B cell (primary cell): Measurements from ENCODE around the gene CROT. TPM values are rescaled to one million over a fixed set of nuclear protein-coding genes. Genes with fewer than 3 reads are reported as not detected.

Source experiments
- ATAC-seq: fragments of 200-7000 bp; cut with Tn5 transposase; one replicate; pipeline ENCODE4 v1.10.0; 2021; ENCODE audit warnings: low read depth, mild to moderate bottlenecking, moderate number of reproducible peaks, moderate library complexity
- CTCF ChIA-PET: fragments of 350-600 bp; sonication (Branson Sonifier 250); formaldehyde crosslinking; loops from one replicate; lab custom pipeline; 2021; ENCODE audit warnings: antibody characterized with exemption, inconsistent platforms; lab: Charles Lee
- POLR2A ChIA-PET: fragments of 350-600 bp; sonication (Branson Sonifier 250); formaldehyde crosslinking; loops from one replicate; lab custom pipeline; 2021; ENCODE audit warnings: antibody characterized with exemption; lab: Charles Lee
- DNase-seq: peaks from one replicate; pipeline ENCODE4 v3.0.0; 2013
- H2AFZ ChIP-seq: 2 replicates; pipeline ENCODE4 v1.6.1; 2012; ENCODE audit warnings: mild to moderate bottlenecking, low read depth, low read length; ENCODE audit not compliant: insufficient read depth, poor library complexity, severe bottlenecking
- H3K27ac ChIP-seq, 2 donors: 1 replicate in 1 of 2; 2 replicates in 1 of 2; pipeline ENCODE4 v1.5.1; 2012 to 2013; ENCODE audit warnings: low read length in 2 of 2, mild to moderate bottlenecking in 2 of 2, moderate library complexity in 1 of 2
- H3K27me3 ChIP-seq, 4 experiments: fragments of 200-600 bp in 1 of 4; sonication (generic) in 1 of 4; replicated peaks in 1 of 4; 1 replicate in 2 of 4; 2 replicates in 2 of 4; pipeline versions ENCODE4 v1.6.1 to v1.7.0; 2013 to 2016; ENCODE audit warnings: low read length in 3 of 4, mild to moderate bottlenecking in 2 of 4, mixed read lengths in 1 of 4, moderate library complexity in 1 of 4; ENCODE audit not compliant: insufficient read depth in 4 of 4, control insufficient read depth in 3 of 4; ENCODE audit errors: control extremely low read depth in 1 of 4
- H3K36me3 ChIP-seq, 2 experiments: replicated peaks in 1 of 2; 1 replicate in 1 of 2; 2 replicates in 1 of 2; pipeline versions ENCODE4 v1.6.1 to v1.7.1; 2013; ENCODE audit warnings: low read length in 1 of 2; ENCODE audit not compliant: insufficient read depth in 2 of 2, control insufficient read depth in 1 of 2; ENCODE audit errors: control extremely low read depth in 1 of 2, extremely low read depth in 1 of 2
- H3K4me1 ChIP-seq, 2 donors: fragments of 200-600 bp in 1 of 2; sonication (generic) in 1 of 2; 1 replicate in 1 of 2; 2 replicates in 1 of 2; pipeline versions ENCODE4 v1.5.1 to v1.6.1; 2013 to 2017; ENCODE audit warnings: low read length in 2 of 2; ENCODE audit not compliant: control insufficient read depth in 2 of 2, insufficient read depth in 2 of 2
- H3K4me2 ChIP-seq: replicated peaks from 2 replicates; pipeline ENCODE3; 2012; ENCODE audit warnings: mild to moderate bottlenecking, low read depth, low read length; ENCODE audit not compliant: poor library complexity, severe bottlenecking
- H3K4me3 ChIP-seq, 5 experiments: fragments of 200-600 bp in 1 of 5; sonication (generic) in 1 of 5; 1 replicate in 3 of 5; 2 replicates in 2 of 5; pipeline versions ENCODE4 v1.5.1 to v1.7.0; 2011 to 2016; ENCODE audit warnings: low read length in 4 of 5, mild to moderate bottlenecking in 4 of 5, low read depth in 2 of 5, control low read depth in 1 of 5, moderate library complexity in 1 of 5; ENCODE audit not compliant: insufficient read depth in 1 of 5; ENCODE audit errors: control extremely low read depth in 1 of 5, extremely low read depth in 1 of 5
- H3K79me2 ChIP-seq: fragments of 200-600 bp; sonication (generic); one replicate; pipeline ENCODE4 v1.6.0; 2016; ENCODE audit warnings: low read length; ENCODE audit not compliant: control insufficient read depth, insufficient read depth
- H3K9ac ChIP-seq: fragments of 200-600 bp; sonication (generic); 2 replicates; pipeline ENCODE4 v1.6.1; 2017; ENCODE audit warnings: mild to moderate bottlenecking, low read length, moderate library complexity
- H3K9me3 ChIP-seq, 3 donors: one replicate each; pipeline versions ENCODE4 v1.6.1 to v1.7.1; 2013; ENCODE audit warnings: low read length in 2 of 3; ENCODE audit not compliant: control insufficient read depth in 2 of 3, insufficient read depth in 1 of 3; ENCODE audit errors: control extremely low read depth in 1 of 3
- H4K20me1 ChIP-seq: 2 replicates; pipeline ENCODE4 v1.6.0; 2012; ENCODE audit warnings: mild to moderate bottlenecking, low read length; ENCODE audit not compliant: insufficient read depth, control insufficient read depth, poor library complexity, severe bottlenecking
- H3K27ac Mint-ChIP-seq: one replicate; pipeline ENCODE4 v1.8.0; 2021; ENCODE audit warnings: mixed read lengths
- H3K27me3 Mint-ChIP-seq: one replicate; pipeline ENCODE4 v1.8.0; 2021; ENCODE audit warnings: mixed read lengths
- H3K4me1 Mint-ChIP-seq: one replicate; pipeline ENCODE4 v1.8.0; 2021; ENCODE audit warnings: mixed read lengths
- H3K4me3 Mint-ChIP-seq: one replicate; pipeline ENCODE4 v1.8.0; 2021; ENCODE audit warnings: mixed read lengths
- H3K9me3 Mint-ChIP-seq: one replicate; pipeline ENCODE4 v1.8.0; 2022; ENCODE audit warnings: mixed read lengths; ENCODE audit not compliant: insufficient read depth
- EZH2 ChIP-seq: IDR thresholded peaks from 2 replicates; pipeline ENCODE4 v1.6.1; 2012; ENCODE audit warnings: borderline replicate concordance, low read depth, mild to moderate bottlenecking, moderate library complexity, low read length; ENCODE audit not compliant: insufficient read depth, poor library complexity, severe bottlenecking
- WGBS: methylation state at CpG from one replicate; pipeline ENCODE4 v1.1.5; 2013; ENCODE audit warnings: missing lambda C conversion rate; ENCODE audit not compliant: insufficient coverage; 5-methylcytosine and 5-hydroxymethylcytosine counted together
- intact Hi-C: fragments of 100-400 bp; cut with micrococcal nuclease; formaldehyde crosslinking; loops from one replicate; pipeline ENCODE4 v1.10.0; 2022
- polyA plus RNA-seq: library from polyadenylated mRNA; depleted of rRNA; stranded (reverse); fragments of >200 nt; gene quantifications from 2 replicates; pipeline ENCODE4 v1.2.3, GENCODE V29; 2012
- total RNA-seq, 2 donors: library from RNA; stranded (reverse); fragments of 120-200 nt in 1 of 2; gene quantifications; 1 replicate in 1 of 2; 2 replicates in 1 of 2; pipeline versions ENCODE4 v1.2.3 to v1.2.4, GENCODE V29; 2013 to 2022
- TF ChIP-seq, protein P1 (sequence below): fragments of 200-600 bp; IDR thresholded peaks from one replicate; pipeline ENCODE4 v1.8.0; 2022; ENCODE audit warnings: antibody characterized with exemption, mild to moderate bottlenecking

The CROT gene
- total and polyA plus RNA-seq, 2 donors (not counting 1 experiment from before 2014, with no cell fraction given), result 2.7 to 13.3 TPM

- intact Hi-C loops, result loop anchor here (2.0 kb wide), 3 partner anchors 130 to 874 kb away; partner anchors contain the start of genes ABCB4 and ELAPOR2
- ChIA-PET CTCF (interaction anchor here (1.1 to 1.2 kb wide), 2 partner anchors 32 to 72 kb away, joined by 3 to 5 read pairs; no protein-coding TSS in a partner anchor), POLR2A (interaction anchor here (1.7 kb wide), 1 partner anchor 125 kb away, joined by 8 read pairs; the partner anchor contains the start of gene TMEM243)
- Histone ChIP-seq H3K9ac (peak overlapping the region; percentile 78), H3K4me3 (peak overlapping the region; percentile 3 to 86 (median 73)), H4K20me1 (no peaks in the 10 kb centered on the region), H3K4me2 (peak overlapping the region; percentile 74), H3K27ac (peak overlapping the region; percentile 67 to 74), H3K4me1 (peaks cover 6 to 15% of the 10 kb centered on the region in 2 donors), H3K9me3 (no peaks in the 10 kb centered on the region), H3K79me2 (peaks cover 34% of the 10 kb centered on the region), H2AFZ (peak overlapping the region; percentile 86), H3K36me3 (peaks cover 0 to 1% of the 10 kb centered on the region in 2 experiments), H3K27me3 (no peaks in the 10 kb centered on the region)
- TF ChIP-seq, protein P1, sequence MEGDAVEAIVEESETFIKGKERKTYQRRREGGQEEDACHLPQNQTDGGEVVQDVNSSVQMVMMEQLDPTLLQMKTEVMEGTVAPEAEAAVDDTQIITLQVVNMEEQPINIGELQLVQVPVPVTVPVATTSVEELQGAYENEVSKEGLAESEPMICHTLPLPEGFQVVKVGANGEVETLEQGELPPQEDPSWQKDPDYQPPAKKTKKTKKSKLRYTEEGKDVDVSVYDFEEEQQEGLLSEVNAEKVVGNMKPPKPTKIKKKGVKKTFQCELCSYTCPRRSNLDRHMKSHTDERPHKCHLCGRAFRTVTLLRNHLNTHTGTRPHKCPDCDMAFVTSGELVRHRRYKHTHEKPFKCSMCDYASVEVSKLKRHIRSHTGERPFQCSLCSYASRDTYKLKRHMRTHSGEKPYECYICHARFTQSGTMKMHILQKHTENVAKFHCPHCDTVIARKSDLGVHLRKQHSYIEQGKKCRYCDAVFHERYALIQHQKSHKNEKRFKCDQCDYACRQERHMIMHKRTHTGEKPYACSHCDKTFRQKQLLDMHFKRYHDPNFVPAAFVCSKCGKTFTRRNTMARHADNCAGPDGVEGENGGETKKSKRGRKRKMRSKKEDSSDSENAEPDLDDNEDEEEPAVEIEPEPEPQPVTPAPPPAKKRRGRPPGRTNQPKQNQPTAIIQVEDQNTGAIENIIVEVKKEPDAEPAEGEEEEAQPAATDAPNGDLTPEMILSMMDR, result no peak
- no peak for TF ChIP-seq EZH2
- no peak for ATAC-seq
- no CpG with 5 or more reads among the region's 2 CpGs for WGBS
- DNase-seq, result peak; percentile 11
- Mint-ChIP-seq H3K4me1 (peaks cover 27% of the 10 kb centered on the region), H3K9me3 (no peaks in the 10 kb centered on the region), H3K4me3 (peak overlapping the region; percentile 97), H3K27ac (peak overlapping the region; percentile 94), H3K27me3 (no peaks in the 10 kb centered on the region)
Observed at GRCh38 chr7:87344446-87344845, 1.0 kb upstream of the CROT start.

DNA sequence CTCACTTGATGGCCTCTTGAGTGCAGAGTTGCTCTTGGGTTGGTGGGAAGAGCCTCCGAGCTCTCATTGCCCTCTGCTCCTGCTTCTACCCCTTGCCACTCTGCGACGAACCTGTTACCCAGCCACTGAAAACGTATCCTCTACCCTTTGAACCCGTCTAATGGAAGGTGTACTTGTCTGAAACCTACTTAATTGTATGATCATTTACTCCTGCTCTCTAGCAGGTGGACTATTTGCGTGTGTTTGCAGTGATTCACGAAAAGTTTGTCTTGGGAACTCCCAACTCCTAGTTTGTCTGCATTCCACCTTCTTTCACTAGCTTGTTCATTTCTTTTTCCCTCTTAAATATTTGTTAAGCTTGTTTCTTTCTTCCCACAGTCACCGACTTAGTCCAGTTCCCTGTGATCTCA, 503 bp downstream of the CROT start:
- peaks cover 27% of the 10 kb centered on the region for H3K4me1 Mint-ChIP-seq
- CTCF ChIA-PET, result interaction anchor here (1.0 to 1.3 kb wide), 5 partner anchors 16 to 73 kb away, joined by 3 to 4 read pairs (median 3); no protein-coding TSS in a partner anchor
- no peaks in the 10 kb centered on the region for H3K27me3 ChIP-seq
- POLR2A ChIA-PET, result interaction anchor here (0.6 to 1.7 kb wide), 3 partner anchors 39 to 127 kb away, joined by 4 to 8 read pairs (median 4); partner anchors contain the start of gene TMEM243
- H3K4me3 Mint-ChIP-seq, result peak overlapping the region; percentile 97
- H3K4me1 ChIP-seq, result peaks cover 6 to 15% of the 10 kb centered on the region in 2 donors
- peak overlapping the region; percentile 94 for H3K27ac Mint-ChIP-seq
- H4K20me1 ChIP-seq, result no peaks in the 10 kb centered on the region
- no peak for DNase-seq
- no peaks in the 10 kb centered on the region for H3K9me3 Mint-ChIP-seq
- H3K36me3 ChIP-seq, result peaks cover 2 to 8% of the 10 kb centered on the region in 2 experiments
- H3K4me3 ChIP-seq, result peak overlapping the region; percentile 51 to 86 (median 73)
- peak overlapping the region; percentile 78 for H3K9ac ChIP-seq
- no peak for TF ChIP-seq EZH2
- TF ChIP-seq, protein P1, result no peak
- 17% methylated on average over 1 of the region's 8 CpGs for WGBS
- ATAC-seq, result peak; percentile 1
- H3K4me2 ChIP-seq, result peak overlapping the region; percentile 74
- H3K27ac ChIP-seq, result peak overlapping the region; percentile 29 to 74
- H3K79me2 ChIP-seq, result peaks cover 32% of the 10 kb centered on the region
- H2AFZ ChIP-seq, result peak overlapping the region; percentile 86
- H3K27me3 Mint-ChIP-seq, result no peaks in the 10 kb centered on the region
- no peaks in the 10 kb centered on the region for H3K9me3 ChIP-seq
- intact Hi-C loops, result loop anchor here (1.0 to 2.0 kb wide), 8 partner anchors 34 to 873 kb away; partner anchors contain the start of genes ABCB4, DBF4, DMTF1 and ELAPOR2
